GM13977 (cell line): ENCODE results near the gene HDDC2.

Source experiments
- DNase-seq: peaks from one replicate; pipeline ENCODE4 v3.0.0; 2012; ENCODE audit warnings: low spot score
- in situ Hi-C: fragments of 300-500 bp; cut with MboI; formaldehyde crosslinking; loops from one replicate; pipeline ENCODE4 v1.12.0; 2022; ENCODE audit warnings: low sequenced_read_pairs, low pct_unique_long_range_greater_than_20kb, mixed read lengths, inconsistent platforms; ENCODE audit not compliant: unreplicated experiment
- TF ChIP-seq, protein P1 (sequence below): IDR thresholded peaks from 2 replicates; pipeline ENCODE4 v1.5.1; 2012; ENCODE audit warnings: mild to moderate bottlenecking, control low read depth; ENCODE audit not compliant: insufficient read depth; ENCODE audit errors: extremely low read depth, missing control alignments

The HDDC2 gene

DNA sequence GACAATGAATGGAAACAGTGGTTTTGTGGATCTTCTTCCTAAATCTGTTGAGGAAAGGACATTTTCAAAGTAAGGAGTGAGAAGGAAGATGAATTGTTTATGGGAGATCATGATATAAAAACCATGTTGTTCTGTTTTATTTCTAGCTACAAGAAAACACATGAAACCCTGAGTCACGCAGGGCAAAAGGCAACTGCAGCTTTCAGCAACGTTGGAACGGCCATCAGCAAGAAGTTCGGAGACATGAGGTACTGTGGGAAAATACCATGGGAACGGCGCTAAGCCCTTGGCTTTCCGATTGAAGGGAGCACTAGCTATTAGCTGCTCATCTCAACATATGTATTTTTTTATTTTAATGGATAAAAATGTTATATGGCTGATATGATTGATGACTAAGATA lies 53.6 kb downstream of the HDDC2 start:
- TF ChIP-seq, protein P1, sequence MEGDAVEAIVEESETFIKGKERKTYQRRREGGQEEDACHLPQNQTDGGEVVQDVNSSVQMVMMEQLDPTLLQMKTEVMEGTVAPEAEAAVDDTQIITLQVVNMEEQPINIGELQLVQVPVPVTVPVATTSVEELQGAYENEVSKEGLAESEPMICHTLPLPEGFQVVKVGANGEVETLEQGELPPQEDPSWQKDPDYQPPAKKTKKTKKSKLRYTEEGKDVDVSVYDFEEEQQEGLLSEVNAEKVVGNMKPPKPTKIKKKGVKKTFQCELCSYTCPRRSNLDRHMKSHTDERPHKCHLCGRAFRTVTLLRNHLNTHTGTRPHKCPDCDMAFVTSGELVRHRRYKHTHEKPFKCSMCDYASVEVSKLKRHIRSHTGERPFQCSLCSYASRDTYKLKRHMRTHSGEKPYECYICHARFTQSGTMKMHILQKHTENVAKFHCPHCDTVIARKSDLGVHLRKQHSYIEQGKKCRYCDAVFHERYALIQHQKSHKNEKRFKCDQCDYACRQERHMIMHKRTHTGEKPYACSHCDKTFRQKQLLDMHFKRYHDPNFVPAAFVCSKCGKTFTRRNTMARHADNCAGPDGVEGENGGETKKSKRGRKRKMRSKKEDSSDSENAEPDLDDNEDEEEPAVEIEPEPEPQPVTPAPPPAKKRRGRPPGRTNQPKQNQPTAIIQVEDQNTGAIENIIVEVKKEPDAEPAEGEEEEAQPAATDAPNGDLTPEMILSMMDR, result no peak
- in situ Hi-C loops, result no loop called here
- no peak for DNase-seq

DNA sequence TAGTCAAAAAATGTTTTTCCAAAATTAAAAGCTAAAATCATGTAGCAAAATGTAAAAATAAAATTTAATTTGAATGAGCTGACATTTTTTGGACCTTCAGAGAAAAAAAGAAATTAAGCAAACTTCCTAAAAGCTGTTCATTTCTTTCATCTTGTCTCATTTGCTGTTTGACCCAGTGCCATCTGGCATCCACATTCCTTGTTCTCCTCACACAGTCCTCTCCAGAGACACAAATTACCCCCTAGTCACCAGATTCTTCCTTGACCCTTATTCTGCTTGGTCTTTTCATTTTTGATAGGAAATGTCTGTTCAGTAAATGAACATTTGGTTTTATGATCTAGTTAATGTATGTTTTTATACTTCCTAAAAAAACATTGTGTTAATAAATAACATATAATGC lies 55.2 kb downstream of the HDDC2 start:
- in situ Hi-C loops, result no loop called here
- TF ChIP-seq, protein P1, result no peak
- no peak for DNase-seq

DNA sequence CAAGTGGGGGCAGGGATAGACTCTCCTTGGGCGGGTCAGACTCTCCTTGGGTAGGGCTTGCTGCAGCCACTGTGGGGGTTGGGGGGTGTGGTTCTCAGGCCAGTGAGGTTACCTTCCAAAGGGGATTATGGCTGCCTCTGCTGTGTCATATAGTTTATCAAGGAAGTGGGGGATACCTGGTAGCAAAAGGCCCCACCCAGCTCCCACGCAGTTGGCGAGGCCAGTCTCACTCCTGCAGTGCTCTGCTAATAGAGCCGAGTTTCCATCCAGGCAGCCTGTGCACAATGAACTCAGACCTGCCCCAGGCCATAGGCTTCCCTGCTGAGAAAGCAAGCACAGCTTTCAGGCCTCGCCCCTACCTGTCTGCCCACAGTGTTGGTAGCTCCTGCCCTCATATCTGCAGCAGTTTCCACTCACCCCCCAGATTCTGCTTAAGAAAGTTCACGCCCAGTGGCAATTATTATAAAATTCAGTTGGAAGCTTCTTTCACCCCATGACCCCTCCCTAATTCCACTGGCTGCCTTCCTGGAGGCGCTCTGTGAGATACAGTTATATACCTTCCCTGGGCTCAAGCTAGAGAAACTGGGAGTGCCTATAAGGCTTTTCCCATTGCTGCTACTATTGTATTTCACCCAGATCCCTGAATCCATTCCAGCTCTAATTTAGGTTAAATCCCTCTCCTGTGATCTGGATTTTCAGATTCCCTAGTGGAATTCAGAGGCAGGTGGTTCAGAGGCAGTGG lies 56.1 kb downstream of the HDDC2 start:
- in situ Hi-C loops, result no loop called here
- DNase-seq, result no peak
- TF ChIP-seq, protein P1, result no peak

DNA sequence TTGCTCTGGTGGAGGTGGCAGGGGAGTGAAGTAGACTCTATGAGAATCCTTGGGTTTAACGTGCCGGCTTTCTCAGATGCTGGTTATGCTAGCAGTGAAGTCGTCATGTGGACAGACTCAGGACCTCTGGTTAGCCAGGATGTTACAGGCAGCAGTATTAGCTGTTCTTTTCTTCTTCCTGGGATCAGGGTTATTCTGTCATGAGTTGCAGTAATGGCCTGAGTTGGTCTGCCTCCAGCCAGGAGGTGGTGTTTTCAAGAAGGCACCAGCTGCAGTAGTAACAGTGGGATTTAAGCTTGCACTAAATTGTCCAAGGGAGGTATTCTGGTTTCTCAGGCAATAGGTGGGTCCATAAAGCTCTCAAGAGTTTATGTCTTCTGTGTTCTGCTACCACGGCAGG lies 56.7 kb downstream of the HDDC2 start:
- DNase-seq, result no peak
- in situ Hi-C loops, result no loop called here
- TF ChIP-seq, protein P1, result no peak

DNA sequence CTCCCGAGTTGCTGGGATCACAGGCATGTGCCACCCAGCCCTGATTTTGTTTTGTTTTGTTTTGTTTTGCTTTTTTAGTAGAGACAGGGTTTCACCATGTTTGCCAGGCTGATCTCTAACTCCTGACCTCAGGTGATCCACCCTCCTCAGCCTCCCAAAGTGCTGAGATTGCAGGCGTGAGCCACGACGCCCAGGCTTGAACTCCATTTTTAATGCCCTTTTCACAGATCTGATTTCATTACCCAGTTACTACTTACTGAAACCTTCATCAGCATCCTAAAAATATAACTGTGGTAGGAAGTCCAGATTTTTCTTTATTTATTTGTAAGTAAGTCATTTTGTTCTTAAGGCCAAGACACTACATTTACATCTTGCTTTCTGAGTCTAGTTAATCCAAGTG lies 64.0 kb downstream of the HDDC2 start:
- TF ChIP-seq, protein P1, result no peak
- DNase-seq, result no peak
- in situ Hi-C loops, result no loop called here

DNA sequence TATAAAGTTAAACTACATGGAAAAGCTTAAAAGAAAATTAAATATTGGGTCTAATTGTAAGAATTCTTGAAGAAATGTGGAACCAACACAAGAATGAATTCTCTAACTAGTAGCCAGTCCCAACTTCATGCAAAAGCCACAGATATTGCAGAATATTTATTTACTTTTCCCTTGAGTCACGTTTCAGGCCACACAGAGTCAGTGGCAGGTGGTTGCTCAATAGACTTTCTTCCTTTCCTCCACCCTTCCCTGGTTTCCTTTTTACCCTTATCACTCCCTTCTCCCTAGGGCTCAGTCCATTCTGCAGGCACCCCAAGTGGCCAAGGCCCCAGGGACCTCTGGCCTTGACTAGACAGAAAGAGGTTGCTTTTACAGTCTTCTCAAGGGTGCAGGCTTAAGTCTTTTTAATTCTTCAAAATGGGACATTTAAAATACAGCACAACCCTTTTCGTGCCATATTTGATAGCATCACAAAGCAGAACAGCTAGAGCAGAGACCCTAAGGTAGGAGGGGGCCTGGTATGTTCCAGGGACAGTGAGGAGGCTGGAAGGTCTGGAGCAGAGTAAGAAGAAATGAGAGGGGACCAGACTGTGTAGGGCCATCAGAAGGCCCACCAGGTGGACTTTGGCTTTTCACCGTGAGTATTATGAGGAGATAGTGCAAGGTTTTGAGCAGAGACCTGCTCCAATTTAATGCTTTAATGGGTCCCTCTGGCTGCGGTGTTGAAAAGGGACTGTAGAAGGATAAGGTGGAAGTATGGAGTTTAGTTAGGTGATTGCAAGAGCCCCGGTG lies 65.0 kb downstream of the HDDC2 start:
- in situ Hi-C loops, result no loop called here
- TF ChIP-seq, protein P1, result no peak
- no peak for DNase-seq
